K562 (cell line): Measurements from ENCODE around the gene APOB. TPM values are rescaled to one million over a fixed set of nuclear protein-coding genes. Genes with fewer than 3 reads are reported as not detected.

Experiments
- ATAC-seq: fragments of 200-7000 bp; cut with Tn5 transposase; 3 replicates; pipeline ENCODE4 v1.9.1; 2020; ENCODE audit warnings: moderate library complexity
- BruUV-seq: library from RNA; stranded (reverse); fragments of 400-500 nt; replicated peaks from 2 replicates; lab custom pipeline; 2021; lab: Mats Ljungman, UMichigan
- CTCF ChIA-PET: fragments of 300-600 bp; formaldehyde crosslinking; extraction: SDS; loops from one replicate; lab custom pipeline; 2021; ENCODE audit warnings: low intra/inter-chr PET ratio; lab: Yijun Ruan, JAX
- POLR2A ChIA-PET: fragments of 300-600, 350-650 bp; sonication (Branson Sonifier 250); formaldehyde crosslinking; extraction: SDS; loops from one replicate; lab custom pipeline; 2021; ENCODE audit warnings: antibody characterized with exemption, inconsistent platforms; lab: Yijun Ruan, JAX
- DNase-seq, 4 experiments: peaks; one replicate each; pipeline versions ENCODE4 v3.0.0 to v3.0.0-alpha.2; 2011 to 2018; ENCODE audit warnings: low spot score in 3 of 4, mixed read lengths in 3 of 4; ENCODE audit errors: extremely low read depth in 1 of 4
- FAIRE-seq: peaks from 2 replicates; lab custom pipeline; 2011; peaks lifted over from hg19 to GRCh38; lab: Jason Lieb, UNC
- H2AFZ ChIP-seq: 2 replicates; pipeline ENCODE4 v1.6.0; 2011; ENCODE audit warnings: low read depth, low read length, control low read depth, inconsistent platforms
- H3K27ac ChIP-seq: fragments of 200-600 bp; 3 replicates; pipeline ENCODE4 v1.8.0; 2011; ENCODE audit warnings: low read depth, mild to moderate bottlenecking, control low read depth, inconsistent platforms, low read length, moderate library complexity, mixed read lengths; ENCODE audit errors: extremely low read depth
- H3K27me3 ChIP-seq, 2 experiments: fragments of 300-600 bp in 1 of 2; 2 replicates in 1 of 2; 3 replicates in 1 of 2; pipeline versions ENCODE4 v1.6.0 to v1.8.0; 2011; ENCODE audit warnings: inconsistent platforms in 2 of 2, low read length in 2 of 2, mild to moderate bottlenecking in 1 of 2, mixed read lengths in 1 of 2, moderate library complexity in 1 of 2; ENCODE audit not compliant: control insufficient read depth in 2 of 2, insufficient read depth in 2 of 2
- H3K36me3 ChIP-seq: fragments of 300-600 bp; 3 replicates; pipeline ENCODE4 v1.8.0; 2011; ENCODE audit warnings: mild to moderate bottlenecking, low read length, inconsistent platforms; ENCODE audit not compliant: control insufficient read depth, insufficient read depth
- H3K4me1 ChIP-seq, 2 experiments: fragments of 200-600 bp in 1 of 2; replicated peaks in 1 of 2; 2 replicates in 1 of 2; 3 replicates in 1 of 2; pipeline versions ENCODE4 v1.5.1 to v1.8.0; 2011; ENCODE audit warnings: inconsistent platforms in 2 of 2, low read length in 2 of 2, mild to moderate bottlenecking in 1 of 2, mixed read lengths in 1 of 2, moderate library complexity in 1 of 2; ENCODE audit not compliant: control insufficient read depth in 2 of 2, insufficient read depth in 2 of 2
- H3K4me2 ChIP-seq: 2 replicates; pipeline ENCODE4 v1.6.1; 2011; ENCODE audit warnings: low read length, control low read depth, inconsistent platforms, mixed read lengths; ENCODE audit not compliant: insufficient read depth
- H3K4me3 ChIP-seq: fragments of 200-600 bp; sonication (generic), shearing (Covaris generic); 2 replicates; pipeline ENCODE4 v1.5.1; 2016; ENCODE audit warnings: control low read depth, inconsistent platforms
- H3K79me2 ChIP-seq: fragments of 200-600 bp; 3 replicates; pipeline ENCODE4 v1.8.0; 2011; ENCODE audit warnings: low read length, inconsistent platforms; ENCODE audit not compliant: control insufficient read depth, insufficient read depth
- H3K9ac ChIP-seq, 2 experiments: 2 replicates each; pipeline versions ENCODE4 v1.6.0 to v1.6.1; 2011; ENCODE audit warnings: low read depth in 2 of 2, low read length in 2 of 2, control low read depth in 1 of 2, inconsistent platforms in 1 of 2, mild to moderate bottlenecking in 1 of 2, mixed read lengths in 1 of 2; ENCODE audit not compliant: insufficient read depth in 1 of 2
- H3K9me1 ChIP-seq: one replicate; pipeline ENCODE4 v1.6.0; 2011; ENCODE audit warnings: inconsistent platforms, mild to moderate bottlenecking, low read length, moderate library complexity; ENCODE audit not compliant: control insufficient read depth, insufficient read depth
- H3K9me3 ChIP-seq: replicated peaks from 2 replicates; pipeline ENCODE4 v1.5.1; 2011; ENCODE audit warnings: low read depth, low read length, inconsistent platforms; ENCODE audit not compliant: control insufficient read depth, insufficient read depth
- H4K20me1 ChIP-seq: replicated peaks from 2 replicates; pipeline ENCODE4 v1.6.1; 2011; ENCODE audit warnings: low read length, inconsistent platforms, mixed read lengths; ENCODE audit not compliant: control insufficient read depth, insufficient read depth
- ETV5 ChIP-seq: sonication (generic); formaldehyde crosslinking; IDR thresholded peaks from 2 replicates; pipeline ENCODE4 v1.4.0; 2020; ENCODE audit warnings: low read depth, mild to moderate bottlenecking, missing genetic modification reagents
- FOXP1 ChIP-seq: sonication (generic); formaldehyde crosslinking; IDR thresholded peaks from 2 replicates; pipeline ENCODE4 v1.8.0; 2022; ENCODE audit warnings: mild to moderate bottlenecking, missing genetic modification reagents
- HDAC2 ChIP-seq: fragments of 450-650 bp; IDR thresholded peaks from 2 replicates; pipeline ENCODE4 v1.6.1; 2016; ENCODE audit warnings: mild to moderate bottlenecking
- MCM7 ChIP-seq, 2 experiments: fragments of 450-650 bp; IDR thresholded peaks; 2 replicates each; pipeline ENCODE4 v1.6.1; 2016 to 2018
- PHF8 ChIP-seq: fragments of 200-600 bp; sonication (generic); IDR thresholded peaks from 2 replicates; pipeline ENCODE4 v1.6.1; 2012; ENCODE audit warnings: mixed run types, mild to moderate bottlenecking, inconsistent platforms, low read length, moderate library complexity, borderline replicate concordance
- RCOR1 ChIP-seq, 2 experiments: IDR thresholded peaks; 2 replicates each; pipeline ENCODE4 v1.6.1; 2012; ENCODE audit warnings: low read depth in 2 of 2, low read length in 2 of 2, borderline replicate concordance in 1 of 2, improper control_type of control experiment in 1 of 2
- SRF ChIP-seq, 2 experiments: fragments of 250-450, 450-650 bp in 1 of 2; sonication (Bioruptor Pico) in 1 of 2; sonication (generic) in 1 of 2; formaldehyde crosslinking; IDR thresholded peaks; 2 replicates each; pipeline versions ENCODE4 v1.5.0 to v1.5.1; 2020 to 2022; ENCODE audit warnings: mild to moderate bottlenecking in 1 of 2, missing genetic modification reagents in 1 of 2
- ZNF449 ChIP-seq: fragments of 250-450 bp; sonication (Bioruptor Pico); IDR thresholded peaks from 2 replicates; pipeline ENCODE4 v1.8.0; 2022; ENCODE audit warnings: moderate library complexity, mild to moderate bottlenecking, inconsistent platforms
- WGBS: fragments of 100-300 bp; shearing (Covaris generic); methylation state at CpG from one replicate; pipeline ENCODE4 v1.1.6; 2016; ENCODE audit warnings: low coverage, mixed read lengths; ENCODE audit not compliant: insufficient coverage; ENCODE audit errors: missing lambda C conversion rate; 5-methylcytosine and 5-hydroxymethylcytosine counted together
- in situ Hi-C: fragments of 300-500 bp; cut with MboI; formaldehyde crosslinking; loops from 4 replicates; pipeline ENCODE4 v1.15.0; 2018; ENCODE audit warnings: inconsistent platforms, mixed read lengths
- intact Hi-C: fragments of 100-400 bp; cut with micrococcal nuclease; formaldehyde crosslinking; loops from 2 replicates; pipeline ENCODE4 v1.14.2; 2022
- polyA plus RNA-seq, 8 experiments: library from polyadenylated mRNA; depleted of rRNA in 4 of 8; stranded (reverse) in 5 of 8; unstranded in 3 of 8; fragments of >200 nt; fragmentation: Nextera tagmentation in 2 of 8; fragmentation: Illumina TruSeq in 1 of 8; extraction: Ambion mirVana in 2 of 8; extraction: Trizol in 1 of 8; gene quantifications; 2 replicates each; pipeline versions ENCODE4 v1.2.1 to v1.2.3, GENCODE V29; 2011 to 2014; ENCODE audit warnings: inconsistent platforms in 1 of 8, missing spikeins in 1 of 8
- total RNA-seq, 7 experiments: library from RNA; depleted of rRNA in 6 of 7; stranded (reverse); fragments of >200 nt in 6 of 7; fragmentation: Illumina TruSeq in 2 of 7; extraction: Trizol in 2 of 7; gene quantifications; 2 replicates each; pipeline versions ENCODE4 v1.2.1 to v1.2.3, GENCODE V29; 2011 to 2021; ENCODE audit warnings: low replicate concordance in 1 of 7

The APOB gene
- total and polyA plus RNA-seq, 9 of the 15 experiments (the other 6 are each of a cell fraction or from before 2014, with no cell fraction given) = 0.73 TPM; not detected in 8

- Histone ChIP-seq H3K27me3 (no peaks in the 10 kb centered on the region; a peak in 1 of 5 replicates), H4K20me1 (no peaks in the 10 kb centered on the region), H3K4me3 (no peak overlapping the region), H3K27ac (no peak overlapping the region), H3K9ac (no peak overlapping the region), H3K9me3 (no peaks in the 10 kb centered on the region), H2AFZ (no peak overlapping the region), H3K36me3 (no peaks in the 10 kb centered on the region), H3K4me1 (no peaks in the 10 kb centered on the region), H3K9me1 (no peaks in the 10 kb centered on the region), H3K79me2 (no peaks in the 10 kb centered on the region), H3K4me2 (no peak overlapping the region)
- ChIA-PET CTCF (interaction anchor here (0.6 kb wide), 1 partner anchor 9 kb away, joined by 3 read pairs; no protein-coding TSS in a partner anchor), POLR2A (no interaction called here)
- ATAC-seq (no peak), DNase-seq (no peak), FAIRE-seq (no peak)
- TF ChIP-seq SRF (CRISPR knock-in tag; IDR thresholded peaks at IDR 0.05) (no peak), ETV5 (CRISPR knock-in tag) (no peak), PHF8 (no peak), ZNF449 (no peak), FOXP1 (no peak), RCOR1 (IDR thresholded peaks at IDR 0.05; ENCODE audit: borderline replicate concordance in 1 of 2, low read depth in 2 of 2, low read length in 2 of 2) (no peak), MCM7 (IDR thresholded peaks at IDR 0.05) (no peak), HDAC2 (no peak)
- WGBS = 3% methylated on average over 3 of the region's 3 CpGs
- in situ Hi-C loops = no loop called here
- no TSS peak for BruUV-seq
- intact Hi-C loops = no loop called here
Observed at GRCh38 chr2:21011453-21011852, 32.4 kb downstream of the APOB start.
